GM23338 (cell line): ENCODE measurements around the gene MAP2K5.

Source experiments
- EZH2 ChIP-seq: fragments of 200-600 bp; sonication (generic); IDR thresholded peaks from one replicate; pipeline ENCODE4 v1.8.0; 2017; ENCODE audit warnings: antibody characterized with exemption, mild to moderate bottlenecking, low read depth; ENCODE audit not compliant: unreplicated experiment
- TF ChIP-seq, protein P1 (sequence below), 2 experiments: fragments of 200-600 bp in 1 of 2; sonication (generic) in 1 of 2; conservative IDR thresholded peaks; 2 replicates each; pipeline versions ENCODE4 v1.5.1 to v1.6.1; 2016 to 2017; ENCODE audit warnings: antibody characterized with exemption in 2 of 2, low read depth in 2 of 2, mild to moderate bottlenecking in 2 of 2, moderate library complexity in 1 of 2

DNA sequence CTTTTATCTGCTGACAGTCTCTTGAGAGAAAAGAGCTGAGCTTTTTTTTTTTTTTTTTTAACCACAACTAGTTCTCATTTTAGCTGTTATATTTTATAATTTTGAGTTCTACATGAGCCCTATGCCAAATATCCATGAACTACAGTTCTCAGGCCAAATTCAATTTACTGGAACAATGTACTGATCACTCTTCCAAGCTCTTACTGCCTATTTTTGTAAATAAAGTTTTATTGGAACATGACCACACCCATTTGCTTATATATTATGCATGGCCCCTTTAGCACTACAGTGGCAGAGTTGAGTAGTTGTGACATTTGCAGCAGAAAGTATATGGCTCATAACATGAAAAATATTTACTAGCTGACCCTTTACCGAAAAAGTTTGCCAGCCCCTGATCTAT lies 153.6 kb downstream of the MAP2K5 start:
- TF ChIP-seq EZH2, result no peak
- TF ChIP-seq, protein P1, sequence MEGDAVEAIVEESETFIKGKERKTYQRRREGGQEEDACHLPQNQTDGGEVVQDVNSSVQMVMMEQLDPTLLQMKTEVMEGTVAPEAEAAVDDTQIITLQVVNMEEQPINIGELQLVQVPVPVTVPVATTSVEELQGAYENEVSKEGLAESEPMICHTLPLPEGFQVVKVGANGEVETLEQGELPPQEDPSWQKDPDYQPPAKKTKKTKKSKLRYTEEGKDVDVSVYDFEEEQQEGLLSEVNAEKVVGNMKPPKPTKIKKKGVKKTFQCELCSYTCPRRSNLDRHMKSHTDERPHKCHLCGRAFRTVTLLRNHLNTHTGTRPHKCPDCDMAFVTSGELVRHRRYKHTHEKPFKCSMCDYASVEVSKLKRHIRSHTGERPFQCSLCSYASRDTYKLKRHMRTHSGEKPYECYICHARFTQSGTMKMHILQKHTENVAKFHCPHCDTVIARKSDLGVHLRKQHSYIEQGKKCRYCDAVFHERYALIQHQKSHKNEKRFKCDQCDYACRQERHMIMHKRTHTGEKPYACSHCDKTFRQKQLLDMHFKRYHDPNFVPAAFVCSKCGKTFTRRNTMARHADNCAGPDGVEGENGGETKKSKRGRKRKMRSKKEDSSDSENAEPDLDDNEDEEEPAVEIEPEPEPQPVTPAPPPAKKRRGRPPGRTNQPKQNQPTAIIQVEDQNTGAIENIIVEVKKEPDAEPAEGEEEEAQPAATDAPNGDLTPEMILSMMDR (conservative IDR thresholded peaks at IDR 0.05; ENCODE audit: low read depth in 2 of 2), result no peak
